Fibroblast of pulmonary artery (primary cell): Measurements from ENCODE around the gene GTF2A1L.

Source experiments
- DNase-seq: peaks from one replicate; pipeline ENCODE4 v3.0.0-alpha.2; 2010; ENCODE audit warnings: low read depth
- H3K4me3 ChIP-seq: replicated peaks from 2 replicates; pipeline ENCODE4 v1.5.1; 2011; ENCODE audit warnings: low read depth, mild to moderate bottlenecking, control low read depth, low read length, moderate library complexity
- CTCF ChIP-seq: IDR thresholded peaks from 2 replicates; pipeline ENCODE4 v1.5.1; 2011; ENCODE audit warnings: mild to moderate bottlenecking, control low read depth, low read length, inconsistent platforms; ENCODE audit errors: missing control alignments

Gene GTF2A1L

DNA sequence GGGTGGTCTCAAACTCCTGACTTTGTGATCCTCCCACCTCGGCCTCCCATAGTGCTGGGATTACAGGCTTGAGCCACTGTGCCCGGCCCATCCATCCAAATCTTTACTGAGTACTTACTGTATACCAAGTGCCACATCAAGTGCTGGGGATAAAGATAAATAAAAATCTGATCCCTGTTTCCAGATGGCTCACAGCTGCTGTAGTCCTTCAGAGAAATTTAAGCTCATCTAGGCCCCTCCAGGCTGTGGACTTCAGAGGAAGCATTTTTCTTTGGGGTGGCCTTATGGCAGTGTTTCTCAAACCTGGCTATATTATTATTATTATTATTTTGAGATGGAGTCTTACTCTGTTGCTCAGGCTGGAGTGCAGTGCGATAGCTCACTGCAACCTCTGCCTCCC is 33.7 kb upstream of the GTF2A1L start:
- no peak for TF ChIP-seq CTCF
- no peak for DNase-seq

GRCh38 chr2:48584551-48584950 is 33.1 kb upstream of the GTF2A1L start:
- TF ChIP-seq CTCF, result no peak
- DNase-seq, result no peak

More for the DNA sequence above, 33.7 kb upstream of the GTF2A1L start:
- no peak overlapping the region for H3K4me3 ChIP-seq

DNA sequence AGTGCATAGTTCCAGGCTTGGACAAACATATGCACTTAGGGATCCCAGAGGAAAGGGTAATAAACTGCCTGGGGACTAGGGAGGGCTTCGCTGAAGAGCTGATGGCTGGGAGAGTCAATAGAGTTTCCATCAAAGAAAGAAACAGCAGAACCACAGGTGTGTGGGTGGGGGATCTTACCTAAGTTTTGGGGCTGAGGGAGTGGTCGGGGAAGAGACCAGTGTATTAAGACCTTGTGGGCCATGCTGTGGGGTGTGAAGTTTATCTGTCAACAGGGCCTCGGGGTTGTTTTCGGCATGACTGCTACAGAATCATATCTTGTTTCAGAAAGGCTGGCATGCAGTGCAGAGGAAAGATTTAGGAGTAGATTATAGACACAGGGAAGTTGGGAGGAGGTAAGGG is 31.2 kb upstream of the GTF2A1L start:
- no peak for TF ChIP-seq CTCF
- no peak for DNase-seq
- H3K4me3 ChIP-seq, result no peak overlapping the region

More at GRCh38 chr2:48584551-48584950, 33.1 kb upstream of the GTF2A1L start:
- H3K4me3 ChIP-seq, result no peak overlapping the region

GRCh38 chr2:48587560-48587959 is 30.1 kb upstream of the GTF2A1L start:
- TF ChIP-seq CTCF, result no peak
- no peak for DNase-seq
- H3K4me3 ChIP-seq, result no peak overlapping the region

- TF ChIP-seq CTCF, result no peak
Observed at GRCh38 chr2:48587961-48588360, 29.7 kb upstream of the GTF2A1L start.

DNA sequence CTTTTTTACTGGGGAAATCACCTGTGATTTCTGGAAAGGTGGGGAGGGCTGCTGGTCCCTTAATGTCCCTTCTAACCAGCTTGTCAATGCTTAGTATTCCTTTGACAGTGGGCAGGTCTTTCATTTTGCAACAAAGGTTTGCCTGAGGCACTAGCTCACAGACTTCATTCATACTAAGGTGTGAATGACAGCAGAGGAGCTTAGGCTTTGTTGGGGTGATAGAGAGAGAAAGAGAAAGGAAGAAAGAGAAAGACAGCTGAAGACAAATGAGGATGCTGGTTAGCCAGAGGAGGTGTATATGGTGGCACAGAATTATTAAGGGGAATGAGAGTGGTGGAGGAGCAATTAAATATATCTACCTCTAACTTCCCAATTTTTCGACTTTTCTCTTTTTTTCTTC is 28.9 kb upstream of the GTF2A1L start:
- DNase-seq, result no peak
- H3K4me3 ChIP-seq, result no peak overlapping the region
- TF ChIP-seq CTCF, result no peak

More at GRCh38 chr2:48587961-48588360, 29.7 kb upstream of the GTF2A1L start:
- no peak for DNase-seq
- H3K4me3 ChIP-seq, result no peak overlapping the region

GRCh38 chr2:48589170-48589767 is 28.4 kb upstream of the GTF2A1L start:
- DNase-seq, result peak; percentile 72
- TF ChIP-seq CTCF, result peak; percentile 79
- no peak overlapping the region for H3K4me3 ChIP-seq
